ENCODE measurements around the gene KCNQ5. TPM values are rescaled to one million over a fixed set of nuclear protein-coding genes. Genes with fewer than 3 reads are reported as not detected.

Gene KCNQ5
- total RNA-seq, 1 experiment from 2014 or later: not detected

DNA sequence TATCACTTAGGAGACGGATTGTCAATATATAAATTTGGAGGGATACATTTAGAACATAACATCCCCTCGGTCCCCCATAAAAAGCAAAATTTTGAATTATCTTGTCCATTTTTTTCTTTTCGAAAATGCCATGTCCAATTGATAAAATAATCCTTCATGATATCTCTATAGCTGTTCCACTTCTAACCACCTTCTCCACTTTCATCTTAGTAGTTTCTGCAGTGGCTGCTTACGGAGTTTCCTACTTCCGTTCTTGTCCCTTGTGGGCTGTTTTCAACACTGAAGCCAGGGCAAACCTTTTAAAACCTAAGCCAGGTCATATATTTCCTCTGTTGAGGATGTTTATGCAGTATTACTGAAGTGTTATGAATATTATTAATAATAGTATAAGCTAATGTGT lies 37.9 kb downstream of the KCNQ5 start:
- Histone ChIP-seq H3K36me3 (ENCODE audit: control insufficient read depth in 1 of 2, insufficient read depth in 2 of 2, low read length in 2 of 2) (no peaks in the 10 kb centered on the region), H3K9me2 (ENCODE audit: insufficient read depth) (no peaks in the 10 kb centered on the region), H3K4me2 (ENCODE audit: low read length) (no peak overlapping the region), H4K20me1 (ENCODE audit: insufficient read depth) (no peaks in the 10 kb centered on the region), H3K27me3 (ENCODE audit: insufficient read depth, low read length) (peaks cover 15% of the 10 kb centered on the region; the same call in 1 of the 2 replicates), H2AFZ (ENCODE audit: low read depth, low read length, poor library complexity, severe bottlenecking) (no peak overlapping the region), H3K4me1 (ENCODE audit: control insufficient read depth in 1 of 2, insufficient read depth in 2 of 2, low read length in 2 of 2) (no peaks in the 10 kb centered on the region), H3K27ac (ENCODE audit: low read depth, low read length) (no peak overlapping the region), H3K4me3 (replicated peaks in 1 of 2; ENCODE audit: low read depth in 1 of 2, low read length in 2 of 2) (no peak overlapping the region), H3K9ac (ENCODE audit: low read length) (no peak overlapping the region), H3K79me2 (ENCODE audit: insufficient read depth, low read length) (no peaks in the 10 kb centered on the region), H3K9me3 (ENCODE audit: control insufficient read depth in 1 of 2, insufficient read depth in 1 of 2, low read depth in 1 of 2, low read length in 2 of 2) (no peaks in the 10 kb centered on the region)
- no TSS peak for BruUV-seq (replicated peaks)
- ATAC-seq (no peak), DNase-seq (ENCODE audit: low read depth, low spot score) (no peak)
- no peak for TF ChIP-seq POLR2AphosphoS5 (IDR thresholded peaks at IDR 0.05; ENCODE audit: low read depth, low read length)
- no peak for TF ChIP-seq SRF (IDR thresholded peaks at IDR 0.05; ENCODE audit: low read depth)
- TF ChIP-seq YY1 (IDR thresholded peaks at IDR 0.05; ENCODE audit: extremely low read depth, insufficient replicate concordance, low read depth, low read length): no peak
- no peak for TF ChIP-seq CBX3 (IDR thresholded peaks at IDR 0.05; ENCODE audit: low read depth)
- TF ChIP-seq EGR1 (IDR thresholded peaks at IDR 0.05; ENCODE audit: low read depth): no peak
- no peak for TF ChIP-seq ZFX (IDR thresholded peaks at IDR 0.05)
- TF ChIP-seq SP1 (IDR thresholded peaks at IDR 0.05; ENCODE audit: low read depth): no peak
- no peak for TF ChIP-seq REST (IDR thresholded peaks at IDR 0.05; ENCODE audit: low read depth)
- no peak for TF ChIP-seq POLR2A (IDR thresholded peaks at IDR 0.05; ENCODE audit: borderline replicate concordance, extremely low read depth, insufficient read depth, insufficient read length)
- TF ChIP-seq SIN3A (IDR thresholded peaks at IDR 0.05; ENCODE audit: low read depth): no peak
- no peak for TF ChIP-seq ELF1 (IDR thresholded peaks at IDR 0.05; ENCODE audit: borderline replicate concordance, low read depth)
- TF ChIP-seq EZH2phosphoT487 (IDR thresholded peaks at IDR 0.05; ENCODE audit: borderline replicate concordance): no peak
- TF ChIP-seq RAD21 (IDR thresholded peaks at IDR 0.05; ENCODE audit: low read depth): no peak
- POLR2A ChIA-PET: no interaction called here
- RAD21 ChIA-PET (ENCODE audit: low non-redundant PET in 1 of 2, low total read pairs in 2 of 2, uncharacterized antibody in 2 of 2, unreplicated experiment in 2 of 2): no interaction called here
- intact Hi-C loops (cut with micrococcal nuclease): no loop called here
- CTCF ChIA-PET: no interaction called here

Data from HCT116 (cell line).